Ovary (tissue), 9 donors: ENCODE results near the gene NUP62. TPM values are rescaled to one million over a fixed set of nuclear protein-coding genes. Genes with fewer than 3 reads are reported as not detected.

Experiments used
- DNase-seq, 5 donors: peaks; one replicate each; pipeline ENCODE4 v3.0.0-alpha.2; 2019 to 2020
- H3K27ac ChIP-seq, 2 donors: fragments of 200-600 bp; one replicate each; pipeline versions ENCODE4 v1.5.1 to v1.8.0; 2019 to 2022
- H3K27me3 ChIP-seq: fragments of 200-600 bp; one replicate; pipeline ENCODE4 v1.8.0; 2022
- H3K36me3 ChIP-seq: fragments of 200-600 bp; sonication (generic); one replicate; pipeline ENCODE4 v1.5.1; 2019
- H3K4me1 ChIP-seq: one replicate; pipeline ENCODE4 v1.8.1; 2013; ENCODE audit warnings: mild to moderate bottlenecking, moderate library complexity; ENCODE audit not compliant: insufficient read depth
- H3K4me3 ChIP-seq: fragments of 200-600 bp; sonication (generic); one replicate; pipeline ENCODE4 v1.5.1; 2017
- H3K9me3 ChIP-seq, 2 donors: fragments of 200-600 bp in 1 of 2; sonication (generic) in 1 of 2; one replicate each; pipeline versions ENCODE4 v1.5.1 to v1.8.1; 2013 to 2019; ENCODE audit warnings: mild to moderate bottlenecking in 1 of 2, moderate library complexity in 1 of 2
- CTCF ChIP-seq, 3 donors: fragments of 450-650 bp in 2 of 3; fragments of 200-600 bp in 1 of 3; IDR thresholded peaks; one replicate each; pipeline versions ENCODE4 v1.5.1 to v1.8.0; 2016 to 2022; ENCODE audit warnings: antibody characterized with exemption in 3 of 3, mild to moderate bottlenecking in 1 of 3
- EP300 ChIP-seq: sonication (generic); formaldehyde crosslinking; IDR thresholded peaks from one replicate; pipeline ENCODE4 v1.6.1; 2017; ENCODE audit warnings: antibody characterized with exemption
- POLR2A ChIP-seq: fragments of 450-650 bp; IDR thresholded peaks from one replicate; pipeline ENCODE4 v1.6.1; 2017; ENCODE audit warnings: antibody characterized with exemption, mild to moderate bottlenecking, moderate library complexity
- WGBS, 3 donors: extraction: QIAGEN DNeasy Blood & Tissue Kit in 1 of 3; methylation state at CpG; one replicate each; pipeline versions ENCODE4 v1.1.5 to v1.1.7; 2013 to 2017; 5-methylcytosine and 5-hydroxymethylcytosine counted together
- intact Hi-C, 4 donors: fragments of 100-400 bp; cut with DNase I; formaldehyde crosslinking; loops; one replicate each; pipeline versions ENCODE4 v1.11.0 to v1.15.1; 2022 to 2023
- microRNA-seq, 3 donors: library from miRNA; unstranded; fragments of <30 nt; microRNA quantifications; one replicate each; pipeline versions ENCODE4 to v1.2.0, GENCODE V29; 2019 to 2020
- polyA plus RNA-seq, 2 donors: library from polyadenylated mRNA; stranded (reverse); fragments of 200-250 nt in 1 of 2; fragments of 350-450 nt in 1 of 2; fragmentation: Illumina TruSeq in 1 of 2; extraction: RNeasy Lipid Tissue Mini Kit (QIAGEN cat#74804) in 1 of 2; gene quantifications; one replicate each; pipeline ENCODE4 v1.2.3, GENCODE V29; 2013 to 2014
- total RNA-seq, 7 donors: library from RNA; depleted of rRNA in 2 of 7; stranded (reverse); fragments of >200 nt in 2 of 7; fragmentation: NEBNext Ultra II Directional in 3 of 7; extraction: Animal tissue kit (Norgen Biotek cat#: 25700) in 3 of 7; gene quantifications; one replicate each; pipeline versions ENCODE4 v1.1.0 to v1.2.4, GENCODE V29; 2016 to 2023
- donor health status: DM: no; HTN: no; CAD: no; lungs with moderate emphysema.
- donor health status: DM: no; HTN: no; CAD: no.
- donor health status: Bipolar disorder and iron deficiency.
- donor health status: DM: yes; HTN: yes; CAD: no.
- donor health status: DM: no; HTN: no; CAD: no.
- donor health status: DM: yes; HTN: yes; CAD: no.

The NUP62 gene
- total and polyA plus RNA-seq, 9 donors, result 18.7 to 47.7 (median 37.1) TPM

- DNase-seq, result no peak
- Histone ChIP-seq H3K27ac (no peak overlapping the region), H3K27me3 (no peaks in the 10 kb centered on the region), H3K9me3 (no peaks in the 10 kb centered on the region), H3K4me1 (peaks cover 7% of the 10 kb centered on the region), H3K4me3 (no peak overlapping the region), H3K36me3 (no peaks in the 10 kb centered on the region)
- intact Hi-C loops, result loop anchor here in 1 of 4 donors (5.0 kb wide), 1 partner anchor 35 kb away; no protein-coding TSS in a partner anchor
- 72 to 84% (median 74%) methylated on average over 5 of the region's 5 CpGs for WGBS, 3 donors
- TF ChIP-seq EP300 (no peak), POLR2A (no peak), CTCF (IDR thresholded peaks at IDR 0.05) (no peak)
Observed at GRCh38 chr19:49857838-49858087, 71.5 kb downstream of the NUP62 start.

GRCh38 chr19:49857061-49857837 lies 72.1 kb downstream of the NUP62 start:
- TF ChIP-seq EP300 (no peak), CTCF (IDR thresholded peaks at IDR 0.05) (no peak), POLR2A (no peak)
- Histone ChIP-seq H3K36me3 (no peaks in the 10 kb centered on the region), H3K9me3 (no peaks in the 10 kb centered on the region), H3K4me3 (no peak overlapping the region), H3K27ac (no peak overlapping the region), H3K27me3 (no peaks in the 10 kb centered on the region), H3K4me1 (peaks cover 6% of the 10 kb centered on the region)
- intact Hi-C loops, result loop anchor here in 1 of 4 donors (5.0 kb wide), 1 partner anchor 35 kb away; no protein-coding TSS in a partner anchor
- WGBS, 3 donors, result 82 to 89% (median 84%) methylated on average over 25 to 26 of the region's 26 CpGs
- DNase-seq, result peak in 3 of 5 donors; percentile 11 to 45 (median 38)

Small RNAs within 50 kb of the gene (microRNA-seq; reads per million reads assigned to microRNA genes)
- gene MIR4750, result 0 to 0.18 (median 0) reads per million in 3 donors

Other genes with a start within 250 kb of the NUP62 start
- gene ADM5, start 239.9 kb downstream of the NUP62 start, total RNA-seq, result 1 to 10 TPM in 4 of 7 donors, under 1 TPM in 3; 0.48 to 1.9 (median 1.3) TPM
- 1 to 10 TPM in 1 of 2 donors, not detected in 1; 1.6 TPM for gene ADM5, start 239.9 kb downstream of the NUP62 start, polyA plus RNA-seq
- 10 to 100 TPM in 4 of 7 donors, 1 to 10 TPM in 3; 4.6 to 25.8 (median 14.5) TPM for gene CPT1C, start 238.4 kb downstream of the NUP62 start, total RNA-seq
- 10 to 100 TPM in 1 of 2 donors, 1 to 10 TPM in 1; 9.4 to 12.9 TPM for gene CPT1C, start 238.4 kb downstream of the NUP62 start, polyA plus RNA-seq
- under 1 TPM in 3 of 7 donors, not detected in 4; 0.32 to 0.71 (median 0.46) TPM for gene TSKS, start 166.2 kb downstream of the NUP62 start, total RNA-seq
- under 1 TPM; 0.15 to 0.30 TPM for gene TSKS, start 166.2 kb downstream of the NUP62 start, polyA plus RNA-seq
- 100 to 1,000 TPM in 3 of 7 donors, 10 to 100 TPM in 4; 56.0 to 126 (median 99.3) TPM for gene AP2A1, start 162.5 kb downstream of the NUP62 start, total RNA-seq
- gene AP2A1, start 162.5 kb downstream of the NUP62 start, polyA plus RNA-seq, result 10 to 100 TPM; 37.8 to 72.2 TPM
- gene FUZ, start 116.2 kb downstream of the NUP62 start, total RNA-seq, result 10 to 100 TPM; 23.3 to 48.6 (median 27.5) TPM
- 10 to 100 TPM; 13.4 to 36.9 TPM for gene FUZ, start 116.2 kb downstream of the NUP62 start, polyA plus RNA-seq
- 10 to 100 TPM; 30.3 to 89.9 (median 85.3) TPM for gene MED25, start 111.2 kb downstream of the NUP62 start, total RNA-seq
- 10 to 100 TPM; 34.3 to 67.4 TPM for gene MED25, start 111.2 kb downstream of the NUP62 start, polyA plus RNA-seq
- gene PTOV1, start 78.3 kb downstream of the NUP62 start, total RNA-seq, result 100 to 1,000 TPM; 108 to 256 (median 206) TPM
- gene PTOV1, start 78.3 kb downstream of the NUP62 start, polyA plus RNA-seq, result 100 to 1,000 TPM in 1 of 2 donors, 10 to 100 TPM in 1; 22.2 to 186 TPM
- gene PNKP, start 61.9 kb downstream of the NUP62 start, total RNA-seq, result 100 to 1,000 TPM in 1 of 7 donors, 10 to 100 TPM in 6; 47.2 to 111 (median 74.2) TPM
- 10 to 100 TPM in 1 of 2 donors, 1 to 10 TPM in 1; 6.8 to 39.0 TPM for gene PNKP, start 61.9 kb downstream of the NUP62 start, polyA plus RNA-seq
- 10 to 100 TPM; 10.6 to 45.3 (median 30.0) TPM for gene AKT1S1, start 52.1 kb downstream of the NUP62 start, total RNA-seq
- 10 to 100 TPM; 24.3 to 34.8 TPM for gene AKT1S1, start 52.1 kb downstream of the NUP62 start, polyA plus RNA-seq
- gene TBC1D17, start 51.8 kb downstream of the NUP62 start, total RNA-seq, result 10 to 100 TPM; 23.1 to 77.5 (median 49.8) TPM
- gene TBC1D17, start 51.8 kb downstream of the NUP62 start, polyA plus RNA-seq, result 10 to 100 TPM; 41.3 to 66.9 TPM
- 1 to 10 TPM in 4 of 7 donors, under 1 TPM in 2, not detected in 1; 0.24 to 4.3 (median 1.3) TPM for gene IL4I1, start 32.6 kb downstream of the NUP62 start, total RNA-seq
- gene IL4I1, start 32.6 kb downstream of the NUP62 start, polyA plus RNA-seq, result under 1 TPM; 0.35 to 0.43 TPM
- 10 to 100 TPM in 5 of 7 donors, 1 to 10 TPM in 2; 4.3 to 23.5 (median 16.0) TPM for gene ATF5, start 299 bp downstream of the NUP62 start, total RNA-seq
- 10 to 100 TPM; 17.3 to 20.1 TPM for gene ATF5, start 299 bp downstream of the NUP62 start, polyA plus RNA-seq
- gene SIGLEC11, start 31.7 kb upstream of the NUP62 start, total RNA-seq, result 100 to 1,000 TPM in 1 of 7 donors, 10 to 100 TPM in 6; 44.0 to 117 (median 77.6) TPM
- 100 to 1,000 TPM in 1 of 2 donors, 10 to 100 TPM in 1; 43.3 to 113 TPM for gene SIGLEC11, start 31.7 kb upstream of the NUP62 start, polyA plus RNA-seq
- 10 to 100 TPM; 26.3 to 44.7 (median 34.0) TPM for gene VRK3, start 95.9 kb upstream of the NUP62 start, total RNA-seq
- gene VRK3, start 95.9 kb upstream of the NUP62 start, polyA plus RNA-seq, result 10 to 100 TPM; 26.1 to 52.5 TPM
- gene ZNF473, start 96.5 kb upstream of the NUP62 start, total RNA-seq, result 10 to 100 TPM in 2 of 7 donors, 1 to 10 TPM in 5; 6.3 to 12.1 (median 7.7) TPM
- 10 to 100 TPM in 1 of 2 donors, 1 to 10 TPM in 1; 2.1 to 10.7 TPM for gene ZNF473, start 96.5 kb upstream of the NUP62 start, polyA plus RNA-seq
- gene IZUMO2, start 233.8 kb upstream of the NUP62 start, total RNA-seq, result not detected
- gene IZUMO2, start 233.8 kb upstream of the NUP62 start, polyA plus RNA-seq, result not detected